HEK293 (cell line): ENCODE results near the gene ASB6.

Experiments used
- CTCF ChIA-PET: fragments of 350-600 bp; formaldehyde crosslinking; extraction: SDS; loops from one replicate; lab custom pipeline; 2021; ENCODE audit warnings: antibody characterized with exemption; lab: Yijun Ruan, JAX
- POLR2A ChIA-PET: fragments of 300-600 bp; formaldehyde crosslinking; extraction: SDS; loops from one replicate; lab custom pipeline; 2020; ENCODE audit warnings: antibody characterized with exemption, inconsistent platforms; lab: Yijun Ruan, JAX
- H3K27ac ChIP-seq: fragments of 200-500 bp; sonication (Bioruptor generic); 2 replicates; pipeline ENCODE4 v1.5.1; 2014; ENCODE audit warnings: low read depth, low read length, control low read depth, inconsistent platforms; ENCODE audit errors: extremely low read depth
- H3K36me3 ChIP-seq, 2 experiments: fragments of 200-500 bp in 1 of 2; sonication (Bioruptor generic) in 1 of 2; 1 replicate in 1 of 2; 2 replicates in 1 of 2; pipeline ENCODE4 v1.5.1; 2014 to 2017; ENCODE audit warnings: inconsistent platforms in 2 of 2, low read length in 2 of 2; ENCODE audit not compliant: control insufficient read depth in 2 of 2, insufficient read depth in 1 of 2
- H3K4me1 ChIP-seq: fragments of 200-500 bp; sonication (Bioruptor generic); 2 replicates; pipeline ENCODE4 v1.5.1; 2014; ENCODE audit warnings: mild to moderate bottlenecking, low read length, inconsistent platforms; ENCODE audit not compliant: control insufficient read depth, insufficient read depth
- H3K4me3 ChIP-seq: 2 replicates; pipeline ENCODE4 v1.5.1; 2011; ENCODE audit warnings: low read depth, mild to moderate bottlenecking, control low read depth, low read length, moderate library complexity
- H3K9me3 ChIP-seq: fragments of 200-500 bp; sonication (Bioruptor generic); 2 replicates; pipeline ENCODE4 v1.5.1; 2014; ENCODE audit warnings: low read depth, low read length, inconsistent platforms; ENCODE audit not compliant: control insufficient read depth, insufficient read depth
- GLI2 ChIP-seq: fragments of 450-650 bp; formaldehyde crosslinking; IDR thresholded peaks from 2 replicates; pipeline ENCODE4; 2017; ENCODE audit warnings: missing biosample characterization, missing genetic modification characterization, low read depth, borderline replicate concordance
- HOXD13 ChIP-seq: sonication (generic); formaldehyde crosslinking; IDR thresholded peaks from 2 replicates; pipeline ENCODE4 v1.8.0; 2022; ENCODE audit warnings: missing genetic modification reagents, borderline replicate concordance
- SCRT1 ChIP-seq: fragments of 450-650 bp; formaldehyde crosslinking; IDR thresholded peaks from 2 replicates; pipeline ENCODE4 v1.5.1; 2016; ENCODE audit warnings: missing biosample characterization, missing genetic modification characterization, borderline replicate concordance
- WT1 ChIP-seq: fragments of 450-650 bp; formaldehyde crosslinking; IDR thresholded peaks from 2 replicates; pipeline ENCODE4 v1.5.1; 2016; ENCODE audit warnings: missing biosample characterization, missing genetic modification characterization
- ZBTB20 ChIP-seq: fragments of 450-650 bp; formaldehyde crosslinking; IDR thresholded peaks from 2 replicates; pipeline ENCODE4 v1.5.1; 2016; ENCODE audit warnings: missing biosample characterization, missing genetic modification characterization
- ZNF132 ChIP-seq: fragments of 450-650 bp; formaldehyde crosslinking; IDR thresholded peaks from 2 replicates; pipeline ENCODE4 v1.5.1; 2017; ENCODE audit warnings: missing biosample characterization, missing genetic modification characterization, borderline replicate concordance
- ZNF133 ChIP-seq: fragments of 450-650 bp; formaldehyde crosslinking; IDR thresholded peaks from 2 replicates; pipeline ENCODE4 v1.5.1; 2016; ENCODE audit warnings: missing biosample characterization, missing genetic modification characterization
- ZNF169 ChIP-seq: fragments of 450-650 bp; formaldehyde crosslinking; IDR thresholded peaks from 2 replicates; pipeline ENCODE4 v1.5.1; 2016; ENCODE audit warnings: missing biosample characterization, missing genetic modification characterization
- ZNF248 ChIP-seq: fragments of 450-650 bp; formaldehyde crosslinking; IDR thresholded peaks from 2 replicates; pipeline ENCODE4 v1.5.1; 2017; ENCODE audit warnings: missing biosample characterization, missing genetic modification characterization
- ZNF560 ChIP-seq: fragments of 450-650 bp; formaldehyde crosslinking; IDR thresholded peaks from 2 replicates; pipeline ENCODE4 v1.5.1; 2017; ENCODE audit warnings: missing biosample characterization, missing genetic modification characterization, borderline replicate concordance
- ZNF610 ChIP-seq: fragments of 450-650 bp; formaldehyde crosslinking; IDR thresholded peaks from 2 replicates; pipeline ENCODE4 v1.5.1; 2016; ENCODE audit warnings: missing biosample characterization, missing genetic modification characterization, borderline replicate concordance
- ZNF621 ChIP-seq: fragments of 450-650 bp; formaldehyde crosslinking; IDR thresholded peaks from 2 replicates; pipeline ENCODE4 v1.5.1; 2017; ENCODE audit warnings: missing biosample characterization, missing genetic modification characterization
- ZNF76 ChIP-seq: fragments of 450-650 bp; formaldehyde crosslinking; IDR thresholded peaks from 2 replicates; pipeline ENCODE4; 2016; ENCODE audit warnings: low read depth, missing biosample characterization, missing genetic modification characterization, borderline replicate concordance
- ZSCAN16 ChIP-seq: fragments of 450-650 bp; formaldehyde crosslinking; IDR thresholded peaks from 2 replicates; pipeline ENCODE4 v1.5.1; 2016; ENCODE audit warnings: missing biosample characterization, missing genetic modification characterization
- TF ChIP-seq, protein P1 (sequence below): fragments of 450-650 bp; formaldehyde crosslinking; IDR thresholded peaks from 2 replicates; pipeline ENCODE4 v1.5.1; 2016; ENCODE audit warnings: missing biosample characterization, missing genetic modification characterization
- TF ChIP-seq, protein P2 (sequence below): fragments of 450-650 bp; formaldehyde crosslinking; IDR thresholded peaks from 2 replicates; pipeline ENCODE4 v1.5.1; 2016; ENCODE audit warnings: missing biosample characterization, missing genetic modification characterization
- TF ChIP-seq, protein P3 (sequence below): fragments of 450-650 bp; formaldehyde crosslinking; IDR thresholded peaks from 2 replicates; pipeline ENCODE4 v1.5.1; 2016; ENCODE audit warnings: missing biosample characterization, missing genetic modification characterization, borderline replicate concordance
- TF ChIP-seq, protein P4 (sequence below): fragments of 450-650 bp; formaldehyde crosslinking; IDR thresholded peaks from 2 replicates; pipeline ENCODE4 v1.5.1; 2016; ENCODE audit warnings: missing biosample characterization, missing genetic modification characterization
- TF ChIP-seq, protein P5 (sequence below): fragments of 450-650 bp; IDR thresholded peaks from 2 replicates; pipeline ENCODE4 v1.5.1; 2018; ENCODE audit warnings: missing biosample characterization, missing genetic modification characterization
- TF ChIP-seq, protein P6 (sequence below): fragments of 450-650 bp; formaldehyde crosslinking; IDR thresholded peaks from 2 replicates; pipeline ENCODE4 v1.5.1; 2016; ENCODE audit warnings: missing biosample characterization, missing genetic modification characterization

Gene ASB6

DNA sequence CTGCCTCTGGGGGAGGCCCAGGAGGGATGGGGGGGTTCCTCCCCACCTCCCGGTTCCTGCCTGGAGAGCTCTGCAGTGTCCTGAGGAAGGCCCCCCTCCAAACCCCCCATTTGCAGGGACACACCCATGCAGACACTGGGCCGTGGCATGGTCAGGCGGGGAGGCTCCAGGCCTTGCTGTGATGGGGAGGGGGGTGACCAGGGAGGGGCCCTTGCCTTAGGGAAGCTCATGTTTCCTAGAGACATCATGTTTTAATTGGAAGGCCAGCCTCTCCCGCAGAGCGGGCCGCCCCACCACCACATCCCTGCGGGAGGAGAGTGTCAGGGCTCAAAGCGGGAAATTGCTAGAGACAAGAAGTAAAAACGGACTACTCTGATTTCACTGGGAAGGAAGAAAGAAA is 35.5 kb upstream of the ASB6 start:
- ChIA-PET POLR2A (interaction anchor here (1.2 kb wide), 1 partner anchor 19 kb away, joined by 5 read pairs; no protein-coding TSS in a partner anchor), CTCF (interaction anchor here (0.5 to 0.6 kb wide), 2 partner anchors 49 to 314 kb away, joined by 4 read pairs; no protein-coding TSS in a partner anchor)
- H3K27ac ChIP-seq = no peak overlapping the region
- no peaks in the 10 kb centered on the region for H3K4me1 ChIP-seq
- no peaks in the 10 kb centered on the region for H3K9me3 ChIP-seq
- no peaks in the 10 kb centered on the region for H3K36me3 ChIP-seq
- H3K4me3 ChIP-seq = no peak overlapping the region
- TF ChIP-seq HOXD13 (CRISPR knock-in tag) = no peak
- TF ChIP-seq ZNF621 (tag by site-specific recombination) = no peak
- no peak for TF ChIP-seq ZNF560 (tag by site-specific recombination)
- TF ChIP-seq ZBTB20 (tag by site-specific recombination) = no peak
- TF ChIP-seq, protein P1, sequence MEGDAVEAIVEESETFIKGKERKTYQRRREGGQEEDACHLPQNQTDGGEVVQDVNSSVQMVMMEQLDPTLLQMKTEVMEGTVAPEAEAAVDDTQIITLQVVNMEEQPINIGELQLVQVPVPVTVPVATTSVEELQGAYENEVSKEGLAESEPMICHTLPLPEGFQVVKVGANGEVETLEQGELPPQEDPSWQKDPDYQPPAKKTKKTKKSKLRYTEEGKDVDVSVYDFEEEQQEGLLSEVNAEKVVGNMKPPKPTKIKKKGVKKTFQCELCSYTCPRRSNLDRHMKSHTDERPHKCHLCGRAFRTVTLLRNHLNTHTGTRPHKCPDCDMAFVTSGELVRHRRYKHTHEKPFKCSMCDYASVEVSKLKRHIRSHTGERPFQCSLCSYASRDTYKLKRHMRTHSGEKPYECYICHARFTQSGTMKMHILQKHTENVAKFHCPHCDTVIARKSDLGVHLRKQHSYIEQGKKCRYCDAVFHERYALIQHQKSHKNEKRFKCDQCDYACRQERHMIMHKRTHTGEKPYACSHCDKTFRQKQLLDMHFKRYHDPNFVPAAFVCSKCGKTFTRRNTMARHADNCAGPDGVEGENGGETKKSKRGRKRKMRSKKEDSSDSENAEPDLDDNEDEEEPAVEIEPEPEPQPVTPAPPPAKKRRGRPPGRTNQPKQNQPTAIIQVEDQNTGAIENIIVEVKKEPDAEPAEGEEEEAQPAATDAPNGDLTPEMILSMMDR (tag by site-specific recombination) = no peak
- no peak for TF ChIP-seq ZNF133 (tag by site-specific recombination)
- no peak for TF ChIP-seq SCRT1 (tag by site-specific recombination)
- TF ChIP-seq ZSCAN16 (tag by site-specific recombination) = no peak
- TF ChIP-seq, protein P2, sequence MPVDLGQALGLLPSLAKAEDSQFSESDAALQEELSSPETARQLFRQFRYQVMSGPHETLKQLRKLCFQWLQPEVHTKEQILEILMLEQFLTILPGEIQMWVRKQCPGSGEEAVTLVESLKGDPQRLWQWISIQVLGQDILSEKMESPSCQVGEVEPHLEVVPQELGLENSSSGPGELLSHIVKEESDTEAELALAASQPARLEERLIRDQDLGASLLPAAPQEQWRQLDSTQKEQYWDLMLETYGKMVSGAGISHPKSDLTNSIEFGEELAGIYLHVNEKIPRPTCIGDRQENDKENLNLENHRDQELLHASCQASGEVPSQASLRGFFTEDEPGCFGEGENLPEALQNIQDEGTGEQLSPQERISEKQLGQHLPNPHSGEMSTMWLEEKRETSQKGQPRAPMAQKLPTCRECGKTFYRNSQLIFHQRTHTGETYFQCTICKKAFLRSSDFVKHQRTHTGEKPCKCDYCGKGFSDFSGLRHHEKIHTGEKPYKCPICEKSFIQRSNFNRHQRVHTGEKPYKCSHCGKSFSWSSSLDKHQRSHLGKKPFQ (tag by site-specific recombination) = no peak
- no peak for TF ChIP-seq GLI2
- no peak for TF ChIP-seq ZNF248 (tag by site-specific recombination)
- TF ChIP-seq, protein P3, sequence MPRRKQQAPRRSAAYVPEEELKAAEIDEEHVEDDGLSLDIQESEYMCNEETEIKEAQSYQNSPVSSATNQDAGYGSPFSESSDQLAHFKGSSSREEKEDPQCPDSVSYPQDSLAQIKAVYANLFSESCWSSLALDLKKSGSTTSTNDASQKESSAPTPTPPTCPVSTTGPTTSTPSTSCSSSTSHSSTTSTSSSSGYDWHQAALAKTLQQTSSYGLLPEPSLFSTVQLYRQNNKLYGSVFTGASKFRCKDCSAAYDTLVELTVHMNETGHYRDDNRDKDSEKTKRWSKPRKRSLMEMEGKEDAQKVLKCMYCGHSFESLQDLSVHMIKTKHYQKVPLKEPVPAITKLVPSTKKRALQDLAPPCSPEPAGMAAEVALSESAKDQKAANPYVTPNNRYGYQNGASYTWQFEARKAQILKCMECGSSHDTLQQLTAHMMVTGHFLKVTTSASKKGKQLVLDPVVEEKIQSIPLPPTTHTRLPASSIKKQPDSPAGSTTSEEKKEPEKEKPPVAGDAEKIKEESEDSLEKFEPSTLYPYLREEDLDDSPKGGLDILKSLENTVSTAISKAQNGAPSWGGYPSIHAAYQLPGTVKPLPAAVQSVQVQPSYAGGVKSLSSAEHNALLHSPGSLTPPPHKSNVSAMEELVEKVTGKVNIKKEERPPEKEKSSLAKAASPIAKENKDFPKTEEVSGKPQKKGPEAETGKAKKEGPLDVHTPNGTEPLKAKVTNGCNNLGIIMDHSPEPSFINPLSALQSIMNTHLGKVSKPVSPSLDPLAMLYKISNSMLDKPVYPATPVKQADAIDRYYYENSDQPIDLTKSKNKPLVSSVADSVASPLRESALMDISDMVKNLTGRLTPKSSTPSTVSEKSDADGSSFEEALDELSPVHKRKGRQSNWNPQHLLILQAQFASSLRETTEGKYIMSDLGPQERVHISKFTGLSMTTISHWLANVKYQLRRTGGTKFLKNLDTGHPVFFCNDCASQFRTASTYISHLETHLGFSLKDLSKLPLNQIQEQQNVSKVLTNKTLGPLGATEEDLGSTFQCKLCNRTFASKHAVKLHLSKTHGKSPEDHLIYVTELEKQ (tag by site-specific recombination) = no peak
- no peak for TF ChIP-seq ZNF76 (tag by site-specific recombination)
- no peak for TF ChIP-seq ZNF132 (tag by site-specific recombination)
- TF ChIP-seq, protein P4, sequence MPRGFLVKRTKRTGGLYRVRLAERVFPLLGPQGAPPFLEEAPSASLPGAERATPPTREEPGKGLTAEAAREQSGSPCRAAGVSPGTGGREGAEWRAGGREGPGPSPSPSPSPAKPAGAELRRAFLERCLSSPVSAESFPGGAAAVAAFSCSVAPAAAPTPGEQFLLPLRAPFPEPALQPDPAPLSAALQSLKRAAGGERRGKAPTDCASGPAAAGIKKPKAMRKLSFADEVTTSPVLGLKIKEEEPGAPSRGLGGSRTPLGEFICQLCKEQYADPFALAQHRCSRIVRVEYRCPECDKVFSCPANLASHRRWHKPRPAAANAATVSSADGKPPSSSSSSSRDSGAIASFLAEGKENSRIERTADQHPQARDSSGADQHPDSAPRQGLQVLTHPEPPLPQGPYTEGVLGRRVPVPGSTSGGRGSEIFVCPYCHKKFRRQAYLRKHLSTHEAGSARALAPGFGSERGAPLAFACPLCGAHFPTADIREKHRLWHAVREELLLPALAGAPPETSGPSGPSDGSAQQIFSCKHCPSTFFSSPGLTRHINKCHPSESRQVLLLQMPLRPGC (tag by site-specific recombination) = no peak
- TF ChIP-seq, protein P5, sequence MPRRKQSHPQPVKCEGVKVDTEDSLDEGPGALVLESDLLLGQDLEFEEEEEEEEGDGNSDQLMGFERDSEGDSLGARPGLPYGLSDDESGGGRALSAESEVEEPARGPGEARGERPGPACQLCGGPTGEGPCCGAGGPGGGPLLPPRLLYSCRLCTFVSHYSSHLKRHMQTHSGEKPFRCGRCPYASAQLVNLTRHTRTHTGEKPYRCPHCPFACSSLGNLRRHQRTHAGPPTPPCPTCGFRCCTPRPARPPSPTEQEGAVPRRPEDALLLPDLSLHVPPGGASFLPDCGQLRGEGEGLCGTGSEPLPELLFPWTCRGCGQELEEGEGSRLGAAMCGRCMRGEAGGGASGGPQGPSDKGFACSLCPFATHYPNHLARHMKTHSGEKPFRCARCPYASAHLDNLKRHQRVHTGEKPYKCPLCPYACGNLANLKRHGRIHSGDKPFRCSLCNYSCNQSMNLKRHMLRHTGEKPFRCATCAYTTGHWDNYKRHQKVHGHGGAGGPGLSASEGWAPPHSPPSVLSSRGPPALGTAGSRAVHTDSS = no peak
- TF ChIP-seq, protein P6, sequence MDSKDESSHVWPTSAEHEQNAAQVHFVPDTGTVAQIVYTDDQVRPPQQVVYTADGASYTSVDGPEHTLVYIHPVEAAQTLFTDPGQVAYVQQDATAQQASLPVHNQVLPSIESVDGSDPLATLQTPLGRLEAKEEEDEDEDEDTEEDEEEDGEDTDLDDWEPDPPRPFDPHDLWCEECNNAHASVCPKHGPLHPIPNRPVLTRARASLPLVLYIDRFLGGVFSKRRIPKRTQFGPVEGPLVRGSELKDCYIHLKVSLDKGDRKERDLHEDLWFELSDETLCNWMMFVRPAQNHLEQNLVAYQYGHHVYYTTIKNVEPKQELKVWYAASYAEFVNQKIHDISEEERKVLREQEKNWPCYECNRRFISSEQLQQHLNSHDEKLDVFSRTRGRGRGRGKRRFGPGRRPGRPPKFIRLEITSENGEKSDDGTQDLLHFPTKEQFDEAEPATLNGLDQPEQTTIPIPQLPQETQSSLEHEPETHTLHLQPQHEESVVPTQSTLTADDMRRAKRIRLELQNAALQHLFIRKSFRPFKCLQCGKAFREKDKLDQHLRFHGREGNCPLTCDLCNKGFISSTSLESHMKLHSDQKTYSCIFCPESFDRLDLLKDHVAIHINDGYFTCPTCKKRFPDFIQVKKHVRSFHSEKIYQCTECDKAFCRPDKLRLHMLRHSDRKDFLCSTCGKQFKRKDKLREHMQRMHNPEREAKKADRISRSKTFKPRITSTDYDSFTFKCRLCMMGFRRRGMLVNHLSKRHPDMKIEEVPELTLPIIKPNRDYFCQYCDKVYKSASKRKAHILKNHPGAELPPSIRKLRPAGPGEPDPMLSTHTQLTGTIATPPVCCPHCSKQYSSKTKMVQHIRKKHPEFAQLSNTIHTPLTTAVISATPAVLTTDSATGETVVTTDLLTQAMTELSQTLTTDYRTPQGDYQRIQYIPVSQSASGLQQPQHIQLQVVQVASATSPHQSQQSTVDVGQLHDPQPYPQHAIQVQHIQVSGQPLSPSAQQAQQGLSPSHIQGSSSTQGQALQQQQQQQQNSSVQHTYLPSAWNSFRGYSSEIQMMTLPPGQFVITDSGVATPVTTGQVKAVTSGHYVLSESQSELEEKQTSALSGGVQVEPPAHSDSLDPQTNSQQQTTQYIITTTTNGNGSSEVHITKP (tag by site-specific recombination) = peak; percentile 33; the same call in 1 of the 2 replicates
- TF ChIP-seq WT1 (tag by site-specific recombination) = peak; percentile 73
- TF ChIP-seq ZNF610 (tag by site-specific recombination) = no peak
- no peak for TF ChIP-seq ZNF169 (tag by site-specific recombination)
